Measurements from ENCODE around the gene NHS. TPM values are rescaled to one million over a fixed set of nuclear protein-coding genes. Genes with fewer than 3 reads are reported as not detected.

The NHS gene
- total RNA-seq, 3 donors from 2014 or later = 8.5 to 11.2 (median 8.8) TPM

DNA sequence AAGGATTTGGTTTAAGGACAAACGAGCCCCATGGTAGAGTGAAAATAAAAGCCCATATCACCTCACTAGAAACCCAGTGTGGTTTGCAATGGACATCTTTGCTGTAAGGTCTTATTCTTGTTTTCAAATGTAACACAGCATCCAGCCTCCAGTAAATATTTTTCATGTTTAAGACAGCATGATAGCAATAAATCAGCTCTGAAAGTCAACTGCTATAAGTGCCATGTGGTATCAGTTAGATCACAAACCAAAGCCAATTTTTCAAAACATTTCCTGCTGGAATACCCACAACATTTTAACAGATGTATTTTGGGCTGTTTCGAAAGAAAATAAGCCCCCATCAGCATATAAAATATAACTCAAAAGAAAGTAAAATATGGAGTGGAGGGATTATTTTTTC is 338.3 kb downstream of the NHS start:
- H3K4me3 ChIP-seq = no peak overlapping the region
- H3K27ac ChIP-seq = no peak overlapping the region
- H3K27me3 ChIP-seq = peaks cover 0 to 26% of the 10 kb centered on the region in 2 donors
- H3K36me3 ChIP-seq = no peaks in the 10 kb centered on the region
- H3K9me3 ChIP-seq = no peaks in the 10 kb centered on the region
- H3K4me1 ChIP-seq = no peaks in the 10 kb centered on the region
- intact Hi-C loops (cut with DNase I; ENCODE audit: low total_unique reads) = no loop called here
- no peak for DNase-seq (ENCODE audit: low spot score in 2 of 2)
- no peak for TF ChIP-seq POLR2A (IDR thresholded peaks at IDR 0.05)
- TF ChIP-seq, protein P1, sequence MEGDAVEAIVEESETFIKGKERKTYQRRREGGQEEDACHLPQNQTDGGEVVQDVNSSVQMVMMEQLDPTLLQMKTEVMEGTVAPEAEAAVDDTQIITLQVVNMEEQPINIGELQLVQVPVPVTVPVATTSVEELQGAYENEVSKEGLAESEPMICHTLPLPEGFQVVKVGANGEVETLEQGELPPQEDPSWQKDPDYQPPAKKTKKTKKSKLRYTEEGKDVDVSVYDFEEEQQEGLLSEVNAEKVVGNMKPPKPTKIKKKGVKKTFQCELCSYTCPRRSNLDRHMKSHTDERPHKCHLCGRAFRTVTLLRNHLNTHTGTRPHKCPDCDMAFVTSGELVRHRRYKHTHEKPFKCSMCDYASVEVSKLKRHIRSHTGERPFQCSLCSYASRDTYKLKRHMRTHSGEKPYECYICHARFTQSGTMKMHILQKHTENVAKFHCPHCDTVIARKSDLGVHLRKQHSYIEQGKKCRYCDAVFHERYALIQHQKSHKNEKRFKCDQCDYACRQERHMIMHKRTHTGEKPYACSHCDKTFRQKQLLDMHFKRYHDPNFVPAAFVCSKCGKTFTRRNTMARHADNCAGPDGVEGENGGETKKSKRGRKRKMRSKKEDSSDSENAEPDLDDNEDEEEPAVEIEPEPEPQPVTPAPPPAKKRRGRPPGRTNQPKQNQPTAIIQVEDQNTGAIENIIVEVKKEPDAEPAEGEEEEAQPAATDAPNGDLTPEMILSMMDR (IDR thresholded peaks at IDR 0.05) = no peak
- no peak for TF ChIP-seq POLR2AphosphoS5 (IDR thresholded peaks at IDR 0.05)

DNA sequence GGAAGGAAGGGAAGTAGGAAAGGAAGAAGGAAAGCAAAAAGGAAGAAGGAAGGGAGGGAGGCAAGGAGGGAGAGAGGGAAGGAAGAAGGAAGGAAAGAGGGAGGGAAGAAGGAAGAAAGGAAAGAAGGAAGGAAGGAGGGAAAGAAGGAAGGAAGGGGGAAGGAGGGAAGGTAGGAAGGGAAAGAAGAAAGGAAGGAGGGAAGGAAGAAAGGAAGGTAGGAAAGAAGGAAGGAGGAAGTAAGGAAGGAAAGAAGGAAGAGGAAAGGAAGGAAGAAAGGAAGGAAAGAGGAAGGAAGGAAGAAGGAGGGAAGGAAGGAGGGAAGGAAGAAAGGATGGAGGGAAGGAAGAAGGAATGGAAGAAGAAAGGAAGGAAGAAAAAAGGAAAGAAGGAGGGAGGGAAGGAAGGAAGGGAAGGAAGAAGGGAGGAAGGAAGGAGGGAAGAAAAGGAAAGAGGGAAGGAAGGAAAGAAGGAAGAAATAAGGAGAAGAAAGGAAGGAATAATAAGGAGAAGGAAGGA is 343.7 kb downstream of the NHS start:
- TF ChIP-seq POLR2AphosphoS5 (IDR thresholded peaks at IDR 0.05) = no peak
- TF ChIP-seq POLR2A (IDR thresholded peaks at IDR 0.05) = no peak
- TF ChIP-seq, protein P1 (IDR thresholded peaks at IDR 0.05) = no peak
- no peaks in the 10 kb centered on the region for H3K9me3 ChIP-seq
- H3K4me1 ChIP-seq = no peaks in the 10 kb centered on the region
- intact Hi-C loops (cut with DNase I; ENCODE audit: low total_unique reads) = no loop called here
- peaks cover 0 to 40% of the 10 kb centered on the region in 2 donors for H3K27me3 ChIP-seq
- H3K4me3 ChIP-seq = no peak overlapping the region
- DNase-seq (ENCODE audit: low spot score in 2 of 2) = no peak
- no peak overlapping the region for H3K27ac ChIP-seq
- H3K36me3 ChIP-seq = no peaks in the 10 kb centered on the region

DNA sequence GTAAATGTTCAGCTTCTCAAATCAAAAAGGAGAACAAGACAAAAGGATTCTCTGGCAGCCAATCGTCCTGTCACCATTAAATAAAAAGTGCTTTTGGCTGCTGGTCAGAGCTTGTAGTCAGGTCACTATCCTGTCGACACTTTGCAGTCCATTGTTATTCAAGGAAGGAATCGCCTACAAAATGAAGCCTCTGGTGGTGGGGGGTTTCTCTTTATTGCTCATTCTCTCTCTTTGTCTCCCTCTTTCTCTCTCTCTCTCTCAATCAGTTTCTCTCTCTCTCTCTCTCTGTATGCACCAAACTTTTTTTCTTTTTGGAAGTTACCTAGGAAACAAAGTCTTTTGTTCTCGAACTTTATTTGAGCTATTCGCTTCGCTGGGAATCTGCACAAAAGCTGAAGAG is 344.7 kb downstream of the NHS start:
- Histone ChIP-seq H3K36me3 (no peaks in the 10 kb centered on the region), H3K4me3 (no peak overlapping the region), H3K27me3 (peaks cover 0 to 40% of the 10 kb centered on the region in 2 donors), H3K9me3 (no peaks in the 10 kb centered on the region), H3K27ac (no peak overlapping the region), H3K4me1 (no peaks in the 10 kb centered on the region)
- no peak for TF ChIP-seq POLR2AphosphoS5 (IDR thresholded peaks at IDR 0.05)
- no peak for TF ChIP-seq POLR2A (IDR thresholded peaks at IDR 0.05)
- TF ChIP-seq, protein P1 (IDR thresholded peaks at IDR 0.05) = no peak
- intact Hi-C loops (cut with DNase I; ENCODE audit: low total_unique reads) = no loop called here
- DNase-seq (ENCODE audit: low spot score in 2 of 2) = no peak

DNA sequence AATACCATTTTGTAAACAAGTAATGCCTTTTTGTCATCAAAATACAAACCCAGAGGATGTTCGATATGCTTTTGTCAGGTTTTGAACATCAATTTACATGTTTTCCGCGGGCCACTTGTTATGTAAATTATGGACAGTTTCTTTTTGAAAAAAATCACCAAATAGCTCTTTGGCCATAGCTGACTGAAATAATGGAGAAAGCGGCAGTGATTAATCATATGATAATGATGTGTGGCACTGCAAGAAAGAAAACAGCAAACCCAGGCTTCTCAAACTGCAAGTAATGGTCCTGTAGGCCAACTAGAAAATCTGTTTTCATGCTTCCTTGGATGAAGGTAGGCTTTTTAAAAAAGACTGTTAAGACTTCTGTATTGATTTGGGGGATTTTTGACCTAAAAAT is 346.7 kb downstream of the NHS start:
- Histone ChIP-seq H3K27me3 (peaks cover 0 to 41% of the 10 kb centered on the region in 2 donors), H3K27ac (no peak overlapping the region), H3K36me3 (no peaks in the 10 kb centered on the region), H3K4me3 (no peak overlapping the region), H3K4me1 (no peaks in the 10 kb centered on the region), H3K9me3 (no peaks in the 10 kb centered on the region)
- TF ChIP-seq POLR2AphosphoS5 (IDR thresholded peaks at IDR 0.05) (no peak), POLR2A (IDR thresholded peaks at IDR 0.05) (no peak)
- TF ChIP-seq, protein P1 (IDR thresholded peaks at IDR 0.05) = no peak
- intact Hi-C loops (cut with DNase I; ENCODE audit: low total_unique reads) = no loop called here
- no peak for DNase-seq (ENCODE audit: low spot score in 2 of 2)

DNA sequence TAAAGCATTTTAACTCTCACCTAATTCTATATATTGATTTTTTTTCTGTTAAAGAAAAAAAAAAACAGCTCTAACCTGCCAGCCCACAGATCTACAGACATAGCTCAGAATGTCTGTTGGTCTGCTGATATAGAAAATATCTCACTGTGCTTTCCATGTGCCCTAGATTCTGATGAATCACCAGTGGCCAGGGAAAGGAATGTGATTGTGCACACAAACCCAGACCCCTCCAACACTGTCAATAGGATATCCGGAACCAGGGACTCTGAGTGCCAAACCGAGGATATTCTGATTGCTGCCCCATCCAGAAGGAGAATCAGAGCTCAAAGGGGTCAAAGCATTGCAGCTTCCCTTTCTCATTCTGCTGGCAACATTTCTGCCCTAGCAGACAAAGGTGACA is 350.2 kb downstream of the NHS start:
- TF ChIP-seq POLR2AphosphoS5 (IDR thresholded peaks at IDR 0.05) (no peak), POLR2A (IDR thresholded peaks at IDR 0.05) (no peak)
- TF ChIP-seq, protein P1 (IDR thresholded peaks at IDR 0.05) = no peak
- Histone ChIP-seq H3K27me3 (peaks cover 0 to 30% of the 10 kb centered on the region in 2 donors), H3K4me3 (no peak overlapping the region), H3K36me3 (no peaks in the 10 kb centered on the region), H3K4me1 (no peaks in the 10 kb centered on the region), H3K9me3 (no peaks in the 10 kb centered on the region), H3K27ac (no peak overlapping the region)
- intact Hi-C loops (cut with DNase I; ENCODE audit: low total_unique reads) = no loop called here
- DNase-seq (ENCODE audit: low spot score in 2 of 2) = no peak
